Aorta (tissue), 5 donors: Measurements from ENCODE around the gene RHBDD3. TPM values are rescaled to one million over a fixed set of nuclear protein-coding genes. Genes with fewer than 3 reads are reported as not detected.

Source experiments
- ATAC-seq: fragments of 200-7000 bp; cut with Tn5 transposase; one replicate; pipeline ENCODE4 v1.9.1; 2022; ENCODE audit warnings: moderate library complexity; ENCODE audit not compliant: low FRiP score
- DNase-seq, 2 donors: peaks; one replicate each; pipeline ENCODE4 v3.0.0-alpha.2; 2020
- H3K27ac ChIP-seq, 2 donors: one replicate each; pipeline ENCODE4 v1.5.1; 2013; ENCODE audit warnings: low read length in 2 of 2, mild to moderate bottlenecking in 2 of 2, moderate library complexity in 2 of 2, control low read depth in 1 of 2, inconsistent platforms in 1 of 2, low read depth in 1 of 2
- H3K27me3 ChIP-seq, 2 donors: one replicate each; pipeline ENCODE4 v1.6.1; 2013; ENCODE audit warnings: control low read depth in 1 of 2, low read length in 1 of 2, mild to moderate bottlenecking in 1 of 2, moderate library complexity in 1 of 2; ENCODE audit not compliant: insufficient read depth in 2 of 2, control insufficient read depth in 1 of 2
- H3K36me3 ChIP-seq, 2 donors: one replicate each; pipeline ENCODE4 v1.6.1; 2013; ENCODE audit warnings: control low read depth in 1 of 2, low read length in 1 of 2, mild to moderate bottlenecking in 1 of 2; ENCODE audit not compliant: insufficient read depth in 2 of 2, control insufficient read depth in 1 of 2
- H3K4me1 ChIP-seq, 2 donors: one replicate each; pipeline ENCODE4 v1.6.1; 2013; ENCODE audit warnings: low read length in 2 of 2, control low read depth in 1 of 2, mild to moderate bottlenecking in 1 of 2, moderate library complexity in 1 of 2; ENCODE audit not compliant: insufficient read depth in 2 of 2, control insufficient read depth in 1 of 2
- H3K4me3 ChIP-seq, 2 donors: one replicate each; pipeline ENCODE4 v1.5.1; 2013; ENCODE audit warnings: low read length in 2 of 2, control low read depth in 1 of 2, mild to moderate bottlenecking in 1 of 2
- H3K9me3 ChIP-seq: one replicate; pipeline ENCODE4 v1.6.1; 2013; ENCODE audit warnings: mild to moderate bottlenecking, low read length; ENCODE audit not compliant: control insufficient read depth
- WGBS, 2 donors: extraction: QIAGEN DNeasy Blood & Tissue Kit; methylation state at CpG; one replicate each; pipeline ENCODE4 v1.1.7; 2013; 5-methylcytosine and 5-hydroxymethylcytosine counted together
- intact Hi-C, 2 donors: fragments of 100-400 bp; cut with DNase I; formaldehyde crosslinking; loops; one replicate each; pipeline versions ENCODE4 v1.14.2 to v1.15.0; 2022
- polyA plus RNA-seq, 2 donors: library from polyadenylated mRNA; stranded (reverse); fragments of 200-250 nt; gene quantifications; one replicate each; pipeline ENCODE4 v1.2.3, GENCODE V29; 2013
- total RNA-seq, 2 donors: library from RNA; stranded (reverse); fragmentation: NEBNext Ultra II Directional; extraction: Animal tissue kit (Norgen Biotek cat#: 25700); gene quantifications; one replicate each; pipeline ENCODE4 v1.2.1, GENCODE V29; 2021
- donor health status: healthy with polysubstance abuse.
- donor health status: Bipolar disorder and iron deficiency.
- donor health status: DM: no; HTN: no; CAD: no.
- donor health status: DM: no; HTN: no; CAD: no.
- donor health status: DM: yes; HTN: yes; CAD: no.

The RHBDD3 gene
- total and polyA plus RNA-seq, 4 donors: 5.5 to 19.4 (median 13.2) TPM

- no peak overlapping the region for H3K27ac ChIP-seq
- H3K36me3 ChIP-seq: no peaks in the 10 kb centered on the region
- H3K27me3 ChIP-seq: no peaks in the 10 kb centered on the region
- intact Hi-C loops: no loop called here
- 89% methylated on average over 15 to 17 of the region's 17 CpGs for WGBS, 2 donors
- no peaks in the 10 kb centered on the region for H3K4me1 ChIP-seq
- DNase-seq: no peak
- no peaks in the 10 kb centered on the region for H3K9me3 ChIP-seq
- no peak overlapping the region for H3K4me3 ChIP-seq
- no peak for ATAC-seq
Observed at GRCh38 chr22:29258407-29259252, 9.2 kb downstream of the RHBDD3 start.

DNA sequence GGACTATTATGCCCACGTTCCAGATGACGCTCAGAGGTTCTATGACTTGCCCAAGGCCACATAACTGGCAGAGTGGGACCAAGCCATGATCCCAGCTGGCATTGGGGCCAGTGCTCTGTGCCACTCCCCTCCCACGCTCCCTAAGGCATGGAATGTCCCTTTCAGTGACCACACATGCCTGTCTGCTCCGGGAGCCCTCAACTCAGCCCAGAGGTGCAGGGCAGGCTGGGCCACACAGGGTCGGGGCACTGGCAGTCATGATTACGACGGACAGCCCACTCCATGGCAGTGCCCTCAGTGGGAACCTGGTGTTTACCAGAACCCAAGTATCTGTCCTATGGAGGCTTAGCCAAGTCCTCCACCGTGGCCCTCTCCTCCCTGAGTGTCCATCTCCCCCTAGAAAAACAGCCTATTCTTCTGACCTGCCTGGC is 10.0 kb downstream of the RHBDD3 start:
- 70 to 71% methylated on average over 8 of the region's 8 CpGs for WGBS, 2 donors
- H3K4me1 ChIP-seq: no peaks in the 10 kb centered on the region
- no peaks in the 10 kb centered on the region for H3K36me3 ChIP-seq
- no peaks in the 10 kb centered on the region for H3K27me3 ChIP-seq
- H3K9me3 ChIP-seq: no peaks in the 10 kb centered on the region
- DNase-seq (no peak), ATAC-seq (no peak)
- intact Hi-C loops: no loop called here
- H3K4me3 ChIP-seq: no peak overlapping the region
- no peak overlapping the region for H3K27ac ChIP-seq

GRCh38 chr22:29256606-29257325 is 11.0 kb downstream of the RHBDD3 start:
- 89 to 93% methylated on average over 8 of the region's 8 CpGs for WGBS, 2 donors
- H3K4me3 ChIP-seq: no peak overlapping the region
- no peaks in the 10 kb centered on the region for H3K27me3 ChIP-seq
- no peaks in the 10 kb centered on the region for H3K9me3 ChIP-seq
- no peak overlapping the region for H3K27ac ChIP-seq
- H3K4me1 ChIP-seq: no peaks in the 10 kb centered on the region
- H3K36me3 ChIP-seq: no peaks in the 10 kb centered on the region
- no peak for ATAC-seq
- DNase-seq: no peak
- intact Hi-C loops: no loop called here

DNA sequence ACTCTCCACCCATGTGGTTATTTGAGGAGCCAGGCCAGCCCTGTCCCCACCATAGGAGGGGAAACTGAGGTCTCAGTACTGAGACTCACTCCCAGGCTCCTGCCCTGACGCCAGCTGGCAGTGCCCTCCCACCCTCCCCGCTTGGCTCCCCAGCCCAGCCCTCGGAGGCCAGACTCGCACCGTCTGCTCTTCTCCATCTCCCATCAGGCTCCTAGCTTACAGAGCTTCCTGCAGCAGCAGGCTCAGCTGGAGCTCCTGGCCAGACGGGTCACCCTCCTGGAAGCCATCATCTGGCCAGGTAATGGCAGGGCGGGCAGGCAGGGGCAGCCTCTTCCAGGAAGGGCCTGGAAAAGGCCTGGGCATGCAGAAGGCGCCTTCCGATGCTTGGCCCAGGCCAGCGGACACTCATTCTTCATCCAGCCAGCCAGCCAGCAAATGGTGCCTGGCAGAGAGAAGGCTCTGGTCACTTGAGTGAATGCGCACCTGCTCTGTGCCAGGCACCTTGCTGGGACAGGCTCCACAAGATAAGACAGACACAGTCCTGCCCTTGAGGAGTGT is 12.6 kb downstream of the RHBDD3 start:
- H3K9me3 ChIP-seq: no peaks in the 10 kb centered on the region
- H3K4me3 ChIP-seq: no peak overlapping the region
- no peaks in the 10 kb centered on the region for H3K27me3 ChIP-seq
- no peak for DNase-seq
- no peak for ATAC-seq
- intact Hi-C loops: no loop called here
- H3K27ac ChIP-seq: no peak overlapping the region
- H3K36me3 ChIP-seq: no peaks in the 10 kb centered on the region
- H3K4me1 ChIP-seq: no peaks in the 10 kb centered on the region
- WGBS, 2 donors: 97% methylated on average over 11 of the region's 11 CpGs

DNA sequence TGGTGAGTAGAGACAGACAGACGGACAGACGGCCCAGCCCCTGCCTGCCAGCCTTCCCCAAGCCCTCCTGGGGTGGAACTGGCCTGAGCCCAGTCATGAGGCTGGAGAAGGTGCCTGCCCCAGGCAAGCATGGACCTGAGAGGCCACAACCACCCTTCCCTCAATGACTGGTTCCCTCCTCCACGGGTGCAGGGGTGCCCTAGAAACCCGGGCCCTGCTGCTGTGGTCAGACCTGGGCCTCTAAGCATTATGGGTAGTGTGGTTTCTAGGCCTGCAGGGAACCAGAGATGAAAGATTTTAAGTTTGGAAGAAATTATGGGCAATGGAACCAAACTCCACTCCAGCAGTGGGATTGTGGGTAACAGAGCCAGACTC is 13.5 kb downstream of the RHBDD3 start:
- intact Hi-C loops: no loop called here
- Histone ChIP-seq H3K4me3 (no peak overlapping the region), H3K36me3 (no peaks in the 10 kb centered on the region), H3K27me3 (no peaks in the 10 kb centered on the region), H3K4me1 (no peaks in the 10 kb centered on the region), H3K9me3 (no peaks in the 10 kb centered on the region), H3K27ac (no peak overlapping the region)
- 66 to 68% methylated on average over 4 of the region's 4 CpGs for WGBS, 2 donors
- ATAC-seq: no peak
- no peak for DNase-seq

- H3K9me3 ChIP-seq: no peaks in the 10 kb centered on the region
- intact Hi-C loops: no loop called here
- no peaks in the 10 kb centered on the region for H3K4me1 ChIP-seq
- DNase-seq: peak in 1 of 2 donors; percentile 66
- H3K36me3 ChIP-seq: no peaks in the 10 kb centered on the region
- no peak for ATAC-seq
- WGBS, 2 donors: 76 to 83% methylated on average over 14 of the region's 14 CpGs
- H3K4me3 ChIP-seq: no peak overlapping the region
- no peak overlapping the region for H3K27ac ChIP-seq
- H3K27me3 ChIP-seq: no peaks in the 10 kb centered on the region
Observed at GRCh38 chr22:29253561-29254285, 14.1 kb downstream of the RHBDD3 start.

- DNase-seq (peak in 1 of 2 donors; percentile 37), ATAC-seq (no peak)
- no peaks in the 10 kb centered on the region for H3K9me3 ChIP-seq
- no peaks in the 10 kb centered on the region for H3K36me3 ChIP-seq
- 90 to 93% methylated on average over 10 of the region's 10 CpGs for WGBS, 2 donors
- H3K4me1 ChIP-seq: no peaks in the 10 kb centered on the region
- no peak overlapping the region for H3K27ac ChIP-seq
- no peaks in the 10 kb centered on the region for H3K27me3 ChIP-seq
- intact Hi-C loops: no loop called here
- H3K4me3 ChIP-seq: no peak overlapping the region
Observed at GRCh38 chr22:29251981-29252911, 15.5 kb downstream of the RHBDD3 start.

DNA sequence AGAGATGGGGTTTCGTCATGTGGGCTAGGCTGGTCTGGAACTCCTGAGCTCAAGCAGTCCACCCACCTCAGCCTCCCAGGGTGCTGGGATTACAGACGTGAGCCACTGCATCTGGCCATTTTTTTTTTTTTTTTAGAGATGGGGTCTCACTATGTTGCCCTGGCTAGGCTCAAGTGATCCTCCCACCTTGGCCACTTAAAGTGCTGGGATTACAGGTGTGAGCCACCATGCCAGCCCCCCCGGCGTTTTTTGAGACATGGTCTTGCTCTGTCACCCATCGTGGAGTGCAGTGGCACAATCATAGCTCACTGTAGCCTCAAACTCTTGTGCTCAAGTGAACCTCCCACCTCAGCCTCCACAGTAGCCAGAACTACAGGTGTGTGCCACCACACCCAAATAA is 16.5 kb downstream of the RHBDD3 start:
- no peaks in the 10 kb centered on the region for H3K36me3 ChIP-seq
- no peak overlapping the region for H3K27ac ChIP-seq
- no peaks in the 10 kb centered on the region for H3K27me3 ChIP-seq
- no peaks in the 10 kb centered on the region for H3K9me3 ChIP-seq
- WGBS, 2 donors: 94 to 97% methylated on average over 5 of the region's 5 CpGs
- DNase-seq (peak in 1 of 2 donors; percentile 11), ATAC-seq (no peak)
- H3K4me1 ChIP-seq: no peaks in the 10 kb centered on the region
- intact Hi-C loops: no loop called here
- no peak overlapping the region for H3K4me3 ChIP-seq
